ENCODE data around the gene ACAD11. TPM values are rescaled to one million over a fixed set of nuclear protein-coding genes. Genes with fewer than 3 reads are reported as not detected.

Gene ACAD11
- total and polyA plus RNA-seq, 12 donors = 7.6 to 31.2 (median 22.2) TPM

DNA sequence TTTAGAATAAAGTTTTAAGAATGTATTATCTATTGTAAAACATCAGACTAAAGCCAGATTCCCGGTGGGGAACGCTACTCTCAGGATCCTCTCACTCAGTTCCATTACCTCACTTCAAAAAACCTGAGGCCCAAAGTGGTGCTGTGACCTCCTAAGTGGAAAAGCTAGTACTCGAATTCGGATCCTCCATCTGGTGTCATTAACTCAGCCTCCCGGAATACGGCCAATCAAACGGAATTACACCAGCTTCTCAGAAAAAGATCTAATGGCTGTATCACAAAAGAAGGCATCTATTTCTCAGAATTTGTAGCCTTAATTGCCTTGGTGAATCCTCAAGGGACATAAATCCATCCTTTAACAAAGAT, 627 bp downstream of the ACAD11 start:
- peak in 1 of 2 donors; percentile 18 for DNase-seq
- Histone ChIP-seq H3K4me3 (peak overlapping the region; percentile 81 to 94 (median 90)), H3K27me3 (no peaks in the 10 kb centered on the region), H3K27ac (peak overlapping the region; percentile 80 to 97 (median 94)), H3K4me1 (peaks cover 2 to 85% (median 69%) of the 10 kb centered on the region in 9 donors), H3K36me3 (peaks cover 0 to 4% (median 0%) of the 10 kb centered on the region in 9 donors), H3K9me3 (no peaks in the 10 kb centered on the region)
- TF ChIP-seq, protein P1, sequence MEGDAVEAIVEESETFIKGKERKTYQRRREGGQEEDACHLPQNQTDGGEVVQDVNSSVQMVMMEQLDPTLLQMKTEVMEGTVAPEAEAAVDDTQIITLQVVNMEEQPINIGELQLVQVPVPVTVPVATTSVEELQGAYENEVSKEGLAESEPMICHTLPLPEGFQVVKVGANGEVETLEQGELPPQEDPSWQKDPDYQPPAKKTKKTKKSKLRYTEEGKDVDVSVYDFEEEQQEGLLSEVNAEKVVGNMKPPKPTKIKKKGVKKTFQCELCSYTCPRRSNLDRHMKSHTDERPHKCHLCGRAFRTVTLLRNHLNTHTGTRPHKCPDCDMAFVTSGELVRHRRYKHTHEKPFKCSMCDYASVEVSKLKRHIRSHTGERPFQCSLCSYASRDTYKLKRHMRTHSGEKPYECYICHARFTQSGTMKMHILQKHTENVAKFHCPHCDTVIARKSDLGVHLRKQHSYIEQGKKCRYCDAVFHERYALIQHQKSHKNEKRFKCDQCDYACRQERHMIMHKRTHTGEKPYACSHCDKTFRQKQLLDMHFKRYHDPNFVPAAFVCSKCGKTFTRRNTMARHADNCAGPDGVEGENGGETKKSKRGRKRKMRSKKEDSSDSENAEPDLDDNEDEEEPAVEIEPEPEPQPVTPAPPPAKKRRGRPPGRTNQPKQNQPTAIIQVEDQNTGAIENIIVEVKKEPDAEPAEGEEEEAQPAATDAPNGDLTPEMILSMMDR (IDR thresholded peaks at IDR 0.05) = no peak
- 2 to 3% methylated on average over 7 of the region's 7 CpGs for WGBS, 2 donors
- intact Hi-C loops (cut with DNase I) = no loop called here
- peak in 4 of 8 donors; percentile 9 to 29 (median 19) for ATAC-seq

DNA sequence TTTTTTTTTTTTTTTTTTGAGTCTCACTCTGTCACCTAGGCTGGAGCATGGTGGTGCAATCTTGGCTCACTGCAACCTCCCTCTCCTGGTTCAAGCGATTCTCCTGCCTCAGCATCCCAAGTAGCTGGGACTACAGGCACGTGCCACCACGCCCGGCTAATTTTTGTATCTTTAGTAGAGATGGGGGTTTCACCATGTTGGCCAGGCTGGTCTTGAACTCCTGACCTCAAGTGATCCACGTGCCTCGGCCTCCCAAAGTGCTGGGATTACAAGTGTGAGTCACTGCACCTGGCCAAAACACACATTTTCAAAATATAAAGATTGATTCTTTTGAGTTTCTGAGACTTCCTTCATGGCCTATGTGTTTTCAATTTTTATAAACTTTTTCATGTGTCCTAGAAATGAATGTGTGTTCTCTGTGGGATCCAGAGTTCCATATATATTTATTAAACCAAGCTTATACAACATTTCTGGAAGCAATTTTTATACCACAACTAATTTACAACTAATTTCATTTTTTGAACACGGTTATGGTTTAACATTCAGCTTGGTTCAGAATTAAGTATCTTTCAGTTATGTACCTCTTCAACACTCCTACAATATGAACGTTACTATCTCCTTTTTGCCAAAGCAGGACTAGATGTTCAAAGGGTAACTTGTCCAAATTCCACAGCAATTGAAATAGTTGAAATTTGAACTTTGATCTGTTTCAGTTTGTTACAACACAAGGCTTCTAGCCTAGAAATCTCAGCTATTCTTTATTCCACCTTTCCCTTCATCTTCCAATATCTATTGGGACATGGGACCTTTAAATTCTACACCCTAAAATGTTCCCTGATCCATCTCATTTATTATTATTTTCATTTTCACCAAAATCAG, 1.5 kb downstream of the ACAD11 start:
- H3K4me1 ChIP-seq = peaks cover 2 to 85% (median 68%) of the 10 kb centered on the region in 9 donors
- H3K4me3 ChIP-seq = peak overlapping the region in 7 of 10 donors; percentile 81 to 94 (median 90)
- no peak for ATAC-seq
- peak overlapping the region in 7 of 10 donors; percentile 89 to 97 (median 95) for H3K27ac ChIP-seq
- H3K9me3 ChIP-seq = no peaks in the 10 kb centered on the region
- intact Hi-C loops (cut with DNase I) = no loop called here
- WGBS, 2 donors = 90 to 91% methylated on average over 8 of the region's 8 CpGs
- TF ChIP-seq, protein P1 (IDR thresholded peaks at IDR 0.05) = no peak
- no peaks in the 10 kb centered on the region for H3K27me3 ChIP-seq
- no peak for DNase-seq
- peaks cover 0 to under 1% (median 0%) of the 10 kb centered on the region in 9 donors for H3K36me3 ChIP-seq

DNA sequence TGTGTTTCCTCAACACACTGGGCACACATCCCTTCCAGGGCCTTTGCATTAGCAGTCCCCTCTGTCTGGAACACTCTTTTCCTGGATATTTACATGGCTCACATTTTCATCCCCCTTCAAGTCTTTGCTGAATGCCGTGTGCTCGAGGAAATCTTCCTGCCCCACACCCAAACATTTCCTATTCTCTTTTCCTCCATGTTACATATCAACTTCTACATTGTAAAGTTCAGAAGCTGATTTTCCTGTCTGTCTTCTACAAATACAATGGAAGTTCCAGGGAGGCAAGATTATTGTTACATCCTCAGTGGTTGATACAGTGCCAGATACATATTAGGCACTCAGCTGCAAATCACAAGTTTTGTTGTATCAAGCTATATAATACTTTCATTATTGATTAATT, 4.1 kb downstream of the ACAD11 start:
- Histone ChIP-seq H3K9me3 (no peaks in the 10 kb centered on the region), H3K27ac (peak overlapping the region in 8 of 10 donors; percentile 0 to 73 (median 20)), H3K36me3 (no peaks in the 10 kb centered on the region), H3K4me3 (no peak overlapping the region), H3K27me3 (no peaks in the 10 kb centered on the region), H3K4me1 (peaks cover 0 to 81% (median 57%) of the 10 kb centered on the region in 9 donors)
- ATAC-seq = no peak
- DNase-seq = no peak
- intact Hi-C loops (cut with DNase I) = no loop called here
- WGBS, 2 donors = 66 to 87% methylated on average over 2 of the region's 2 CpGs
- TF ChIP-seq, protein P1 (IDR thresholded peaks at IDR 0.05) = no peak

DNA sequence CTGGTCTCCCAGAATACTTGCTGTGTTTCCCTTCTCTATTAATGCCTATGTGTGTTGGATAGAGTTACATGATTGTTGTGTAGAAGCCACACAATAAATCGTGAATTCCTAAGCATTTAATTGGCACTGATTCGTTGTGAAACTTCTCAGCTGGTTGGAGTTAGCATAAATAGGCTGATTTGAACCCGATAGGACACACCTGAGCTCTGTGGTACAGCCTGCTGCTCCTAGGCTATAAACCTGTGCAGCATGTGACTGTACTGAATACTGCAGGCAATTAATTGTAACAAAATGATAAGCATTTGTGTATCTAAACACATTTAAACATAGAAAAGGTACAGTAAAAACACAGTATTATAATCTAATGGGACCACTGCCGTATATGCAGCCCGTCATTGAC, 4.9 kb downstream of the ACAD11 start:
- whole genome bisulfite sequencing, 2 donors = 92% methylated on average over 5 of the region's 5 CpGs
- peaks cover 0 to 81% (median 57%) of the 10 kb centered on the region in 9 donors for H3K4me1 ChIP-seq
- DNase-seq (no peak), ATAC-seq (no peak)
- H3K9me3 ChIP-seq = no peaks in the 10 kb centered on the region
- intact Hi-C loops (cut with DNase I) = loop anchor here in 1 of 10 donors (5.0 kb wide), 1 partner anchor 122 kb away; no protein-coding TSS in a partner anchor
- H3K36me3 ChIP-seq = no peaks in the 10 kb centered on the region
- no peak overlapping the region for H3K4me3 ChIP-seq
- H3K27ac ChIP-seq = peak overlapping the region in 6 of 10 donors; percentile 0 to 73 (median 20)
- H3K27me3 ChIP-seq = no peaks in the 10 kb centered on the region
- TF ChIP-seq, protein P1 (IDR thresholded peaks at IDR 0.05) = no peak
